ENCODE measurements around the gene UIMC1. TPM values are rescaled to one million over a fixed set of nuclear protein-coding genes. Genes with fewer than 3 reads are reported as not detected.

UIMC1 gene
- total RNA-seq, 1 donor from 2014 or later, result 42.2 TPM

DNA sequence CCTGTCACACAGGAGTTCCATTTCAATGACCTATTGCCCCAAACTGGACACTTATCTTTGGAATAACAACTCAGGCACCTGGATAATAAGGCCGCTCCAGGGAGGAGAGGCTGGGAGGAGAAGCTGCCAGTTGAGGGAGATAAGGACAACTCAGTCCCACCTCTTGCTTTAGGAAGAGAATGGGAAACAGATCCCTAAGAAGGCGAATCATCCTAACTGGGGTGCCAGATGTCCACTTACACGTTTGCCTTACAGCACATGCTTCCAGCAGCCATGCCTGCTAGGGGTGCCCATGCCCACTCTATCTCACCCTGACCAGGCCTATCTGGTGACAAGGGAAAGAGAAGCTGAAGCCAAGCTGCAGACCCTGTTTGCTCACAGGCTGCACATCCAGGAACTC, 113.9 kb downstream of the UIMC1 start:
- intact Hi-C loops (cut with DNase I), result no loop called here
- H3K36me3 ChIP-seq, result no peaks in the 10 kb centered on the region
- no peaks in the 10 kb centered on the region for H3K4me1 ChIP-seq
- TF ChIP-seq POLR2AphosphoS5 (IDR thresholded peaks at IDR 0.05; ENCODE audit: insufficient read depth in 1 of 2, low read depth in 1 of 2) (no peak), POLR2A (IDR thresholded peaks at IDR 0.05) (no peak)
- TF ChIP-seq, protein P1, sequence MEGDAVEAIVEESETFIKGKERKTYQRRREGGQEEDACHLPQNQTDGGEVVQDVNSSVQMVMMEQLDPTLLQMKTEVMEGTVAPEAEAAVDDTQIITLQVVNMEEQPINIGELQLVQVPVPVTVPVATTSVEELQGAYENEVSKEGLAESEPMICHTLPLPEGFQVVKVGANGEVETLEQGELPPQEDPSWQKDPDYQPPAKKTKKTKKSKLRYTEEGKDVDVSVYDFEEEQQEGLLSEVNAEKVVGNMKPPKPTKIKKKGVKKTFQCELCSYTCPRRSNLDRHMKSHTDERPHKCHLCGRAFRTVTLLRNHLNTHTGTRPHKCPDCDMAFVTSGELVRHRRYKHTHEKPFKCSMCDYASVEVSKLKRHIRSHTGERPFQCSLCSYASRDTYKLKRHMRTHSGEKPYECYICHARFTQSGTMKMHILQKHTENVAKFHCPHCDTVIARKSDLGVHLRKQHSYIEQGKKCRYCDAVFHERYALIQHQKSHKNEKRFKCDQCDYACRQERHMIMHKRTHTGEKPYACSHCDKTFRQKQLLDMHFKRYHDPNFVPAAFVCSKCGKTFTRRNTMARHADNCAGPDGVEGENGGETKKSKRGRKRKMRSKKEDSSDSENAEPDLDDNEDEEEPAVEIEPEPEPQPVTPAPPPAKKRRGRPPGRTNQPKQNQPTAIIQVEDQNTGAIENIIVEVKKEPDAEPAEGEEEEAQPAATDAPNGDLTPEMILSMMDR (IDR thresholded peaks at IDR 0.05), result no peak
- no peak overlapping the region for H3K27ac ChIP-seq
- no peak overlapping the region for H3K4me3 ChIP-seq
- H3K27me3 ChIP-seq, result no peaks in the 10 kb centered on the region
- H3K9me3 ChIP-seq, result no peaks in the 10 kb centered on the region
- peak; percentile 64 to 71 for DNase-seq (ENCODE audit: extremely low spot score in 2 of 2)

DNA sequence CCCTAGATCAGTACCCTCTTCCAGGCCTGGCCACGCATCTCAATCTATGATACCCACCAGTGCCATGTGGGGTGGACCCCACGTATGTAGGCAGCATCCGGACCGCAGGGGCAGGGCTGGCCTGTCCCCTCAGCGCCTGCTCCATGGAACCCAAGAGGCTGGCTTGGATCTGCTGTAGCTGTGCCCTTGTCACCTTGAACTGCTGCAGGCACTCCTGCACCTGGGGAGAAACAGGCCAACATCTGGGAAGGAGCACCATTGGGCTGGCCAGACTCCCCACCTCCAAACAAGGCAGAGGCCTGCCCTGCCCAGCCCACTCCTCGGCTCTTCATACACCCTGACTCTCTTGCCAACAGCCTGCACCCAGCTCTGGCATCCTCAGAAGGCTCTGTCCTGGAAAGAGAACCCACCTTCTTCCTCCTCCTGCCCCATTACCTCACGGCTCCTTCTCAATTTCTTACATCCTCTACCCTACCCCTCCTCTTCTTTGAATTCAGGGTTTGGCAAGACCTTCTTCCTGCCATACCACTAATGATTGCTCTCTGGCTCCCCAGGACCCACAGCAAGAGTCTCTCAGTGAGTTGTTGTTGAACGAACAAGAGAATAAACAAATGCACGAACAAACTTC, 115.1 kb downstream of the UIMC1 start:
- H3K36me3 ChIP-seq, result no peaks in the 10 kb centered on the region
- DNase-seq (ENCODE audit: extremely low spot score in 2 of 2), result peak in 1 of 2 donors; percentile 42
- intact Hi-C loops (cut with DNase I), result no loop called here
- no peaks in the 10 kb centered on the region for H3K9me3 ChIP-seq
- no peak overlapping the region for H3K4me3 ChIP-seq
- no peaks in the 10 kb centered on the region for H3K4me1 ChIP-seq
- no peaks in the 10 kb centered on the region for H3K27me3 ChIP-seq
- no peak for TF ChIP-seq POLR2A (IDR thresholded peaks at IDR 0.05)
- H3K27ac ChIP-seq, result no peak overlapping the region

DNA sequence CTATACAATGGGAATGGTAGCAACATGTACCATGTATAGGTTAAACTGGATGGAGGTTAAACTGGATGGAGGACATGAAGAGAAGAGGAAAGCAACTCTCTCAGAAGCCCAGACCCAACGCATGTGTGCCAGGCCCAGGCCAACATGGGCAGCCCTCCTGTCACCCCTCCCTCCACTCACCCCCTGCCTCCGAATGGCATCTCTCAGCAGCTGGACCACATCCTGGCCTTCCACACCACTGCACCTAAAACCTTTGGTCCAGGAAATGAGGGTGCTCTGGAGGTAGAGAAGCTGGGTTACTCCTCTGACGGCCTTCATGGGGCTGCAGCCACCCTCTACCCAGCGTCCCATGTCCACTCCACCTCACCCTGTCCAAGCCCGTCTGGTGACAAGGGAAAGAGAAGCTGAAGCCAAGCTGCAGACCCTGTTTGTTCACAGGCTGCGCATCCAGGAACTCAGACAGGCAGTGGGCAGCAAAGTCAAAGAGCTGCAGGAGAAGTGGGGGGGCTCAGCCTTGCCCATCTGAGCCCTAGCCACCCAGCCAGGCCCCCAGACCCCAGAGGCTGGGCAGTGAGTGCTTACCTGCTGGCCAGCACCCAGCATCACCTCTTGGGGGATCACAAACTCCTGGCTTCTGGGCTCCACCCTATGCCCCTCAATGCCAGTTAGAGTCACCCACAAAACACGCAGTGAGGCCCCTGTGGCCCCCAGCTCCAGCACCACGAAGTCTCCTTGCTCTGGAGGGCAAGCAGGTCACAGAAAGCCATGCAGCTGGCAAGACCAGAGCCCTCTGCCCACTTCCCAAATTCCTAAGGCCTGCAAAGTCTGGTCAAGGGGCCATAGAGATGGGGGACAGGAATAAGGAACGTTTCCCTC, 115.9 kb downstream of the UIMC1 start:
- Histone ChIP-seq H3K27ac (no peak overlapping the region), H3K9me3 (no peaks in the 10 kb centered on the region), H3K4me1 (no peaks in the 10 kb centered on the region), H3K4me3 (no peak overlapping the region), H3K36me3 (no peaks in the 10 kb centered on the region), H3K27me3 (no peaks in the 10 kb centered on the region)
- TF ChIP-seq, protein P1 (IDR thresholded peaks at IDR 0.05), result no peak
- TF ChIP-seq POLR2A (IDR thresholded peaks at IDR 0.05) (no peak), POLR2AphosphoS5 (IDR thresholded peaks at IDR 0.05; ENCODE audit: insufficient read depth in 1 of 2, low read depth in 1 of 2) (no peak)
- no peak for DNase-seq (ENCODE audit: extremely low spot score in 2 of 2)
- intact Hi-C loops (cut with DNase I), result no loop called here

DNA sequence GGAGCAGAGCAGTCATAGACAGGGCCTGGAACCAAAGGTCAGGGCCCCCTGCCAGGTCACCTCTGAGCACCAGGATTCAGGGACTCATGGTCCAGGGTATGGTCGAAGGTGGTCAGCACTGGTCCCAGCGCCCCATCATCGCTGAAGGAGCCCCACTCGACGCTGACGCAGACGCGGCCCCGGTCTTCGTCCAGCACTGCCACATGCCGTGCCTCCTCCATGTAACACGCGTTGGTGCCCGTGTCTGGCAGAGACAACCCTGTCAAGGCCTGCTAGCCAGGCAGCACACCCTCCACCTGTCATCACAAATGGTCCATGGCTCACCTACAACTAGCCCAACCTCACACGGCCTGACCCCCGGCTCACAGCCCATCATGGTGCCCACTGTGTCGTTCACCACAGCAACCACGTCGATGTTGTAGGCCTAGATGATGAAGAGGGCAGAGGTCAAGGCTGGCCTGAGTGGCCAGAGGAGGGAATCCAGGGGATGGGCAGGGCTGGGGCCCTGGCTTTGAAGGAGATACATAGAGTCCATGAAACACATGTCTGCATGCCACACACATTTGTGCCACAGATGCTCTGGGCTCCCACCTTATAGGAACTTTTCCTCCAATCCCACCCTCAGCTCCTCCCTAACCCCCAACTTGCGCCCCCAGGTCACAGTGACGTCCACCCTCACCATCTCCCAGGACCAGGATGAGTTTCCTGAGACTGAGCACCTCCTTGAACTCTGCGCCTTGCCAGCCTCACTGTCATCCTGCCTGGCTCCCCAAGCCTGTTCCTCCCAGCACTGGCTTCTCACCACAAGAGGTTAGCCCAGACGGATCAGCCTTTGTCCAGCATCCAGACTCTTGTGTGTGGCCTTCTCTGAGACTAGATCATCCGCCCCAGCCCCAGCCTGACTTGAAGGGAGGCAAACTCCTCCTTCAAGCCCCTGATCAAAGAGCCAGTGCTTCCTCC, 117.0 kb downstream of the UIMC1 start:
- no peak overlapping the region for H3K4me3 ChIP-seq

DNA sequence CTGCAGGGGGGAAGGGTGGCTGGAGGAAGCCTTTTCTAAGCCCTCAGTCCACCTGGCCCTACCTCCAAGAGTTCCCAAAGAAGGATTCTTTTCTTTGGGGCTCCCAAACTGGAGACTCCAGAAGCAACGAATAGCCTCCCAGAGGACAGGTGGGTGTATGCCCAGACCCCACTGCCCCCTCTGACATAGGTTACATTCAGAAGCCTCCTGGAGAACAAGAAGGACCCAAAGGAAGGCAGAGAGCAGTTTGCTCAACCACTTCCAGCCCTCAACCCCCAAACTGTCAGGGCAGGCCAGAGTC, 117.8 kb downstream of the UIMC1 start:
- Histone ChIP-seq H3K36me3 (no peaks in the 10 kb centered on the region), H3K27me3 (no peaks in the 10 kb centered on the region), H3K4me1 (no peaks in the 10 kb centered on the region), H3K4me3 (no peak overlapping the region), H3K27ac (no peak overlapping the region), H3K9me3 (no peaks in the 10 kb centered on the region)
- intact Hi-C loops (cut with DNase I), result no loop called here
- no peak for DNase-seq (ENCODE audit: extremely low spot score in 2 of 2)
- TF ChIP-seq POLR2AphosphoS5 (IDR thresholded peaks at IDR 0.05; ENCODE audit: insufficient read depth in 1 of 2, low read depth in 1 of 2), result no peak
- no peak for TF ChIP-seq POLR2A (IDR thresholded peaks at IDR 0.05)
- TF ChIP-seq, protein P1 (IDR thresholded peaks at IDR 0.05), result no peak

More for the DNA sequence above, 117.0 kb downstream of the UIMC1 start:
- Histone ChIP-seq H3K9me3 (no peaks in the 10 kb centered on the region), H3K27me3 (no peaks in the 10 kb centered on the region), H3K36me3 (no peaks in the 10 kb centered on the region), H3K4me1 (no peaks in the 10 kb centered on the region), H3K27ac (no peak overlapping the region)
- TF ChIP-seq, protein P1 (IDR thresholded peaks at IDR 0.05), result no peak
- no peak for DNase-seq (ENCODE audit: extremely low spot score in 2 of 2)
- intact Hi-C loops (cut with DNase I), result no loop called here

All from vagina (tissue), 2 donors.